Stromal cell of bone marrow (primary cell): ENCODE results near the gene MEOX2.
A peak's percentile ranks its signal among the peaks of the same experiment; 100 is the strongest.

ENCODE experiments used
- DNase-seq: peaks from one replicate; pipeline ENCODE4 v3.0.0-alpha.2; 2012; ENCODE audit warnings: low read depth

Gene MEOX2

DNA sequence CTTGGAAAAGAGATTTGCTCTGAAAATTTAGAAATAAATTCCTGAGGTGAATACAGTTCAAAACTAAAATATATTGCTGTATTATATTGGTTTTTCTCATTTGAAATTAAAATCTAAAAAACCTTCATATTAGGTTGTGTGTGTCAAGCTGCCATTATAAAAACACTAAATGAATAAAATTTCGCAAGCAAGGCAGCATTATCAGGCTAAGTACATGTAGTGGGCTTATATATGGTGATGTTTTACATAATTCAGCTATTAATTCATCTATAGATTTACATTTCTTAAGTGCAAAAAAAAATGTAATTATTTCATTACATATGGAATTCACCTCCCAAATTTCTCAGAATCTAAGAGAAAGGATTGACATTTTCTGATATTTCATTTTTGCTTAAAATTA is 5.3 kb downstream of the MEOX2 start:
- no peak for DNase-seq

DNA sequence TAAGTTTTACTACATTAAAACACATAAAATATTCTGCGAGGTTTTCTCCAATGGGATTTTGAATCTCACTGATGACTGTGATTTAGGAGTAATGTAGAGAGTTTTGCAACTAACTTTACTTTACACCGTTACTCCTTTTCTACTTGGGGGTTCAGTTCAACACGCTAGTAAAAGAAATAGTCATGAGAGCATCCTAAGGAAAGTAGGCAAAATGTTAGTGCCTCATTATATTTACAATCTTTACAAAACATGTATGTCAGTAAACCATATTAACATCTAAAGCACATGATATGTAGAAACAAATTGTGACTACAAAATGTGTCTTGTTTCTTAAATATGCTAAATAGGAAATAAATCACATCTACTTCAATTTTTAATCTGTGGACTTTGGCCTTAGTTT is 6.0 kb downstream of the MEOX2 start:
- no peak for DNase-seq

DNA sequence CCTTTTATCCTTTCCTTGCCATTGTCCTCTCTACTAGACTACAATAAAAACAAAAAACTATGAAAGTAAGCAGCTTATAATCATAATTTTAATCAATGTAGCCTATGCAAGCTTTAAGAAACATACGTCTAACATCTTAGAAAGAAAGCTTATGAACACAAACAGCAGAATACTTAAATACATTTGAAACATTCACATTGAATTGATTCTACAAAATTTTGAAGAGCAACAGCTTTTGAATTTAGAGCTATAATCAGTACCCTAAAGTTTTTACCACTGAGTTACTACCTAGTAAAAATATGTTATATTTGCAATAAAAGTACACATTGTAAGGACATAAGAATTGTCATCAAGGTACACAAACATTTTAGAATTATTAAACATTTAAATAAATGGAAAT is 7.2 kb downstream of the MEOX2 start:
- DNase-seq: no peak

GRCh38 chr7:15678653-15679052 is 7.8 kb downstream of the MEOX2 start:
- DNase-seq: no peak

GRCh38 chr7:15675379-15675778 is 11.1 kb downstream of the MEOX2 start:
- no peak for DNase-seq

DNA sequence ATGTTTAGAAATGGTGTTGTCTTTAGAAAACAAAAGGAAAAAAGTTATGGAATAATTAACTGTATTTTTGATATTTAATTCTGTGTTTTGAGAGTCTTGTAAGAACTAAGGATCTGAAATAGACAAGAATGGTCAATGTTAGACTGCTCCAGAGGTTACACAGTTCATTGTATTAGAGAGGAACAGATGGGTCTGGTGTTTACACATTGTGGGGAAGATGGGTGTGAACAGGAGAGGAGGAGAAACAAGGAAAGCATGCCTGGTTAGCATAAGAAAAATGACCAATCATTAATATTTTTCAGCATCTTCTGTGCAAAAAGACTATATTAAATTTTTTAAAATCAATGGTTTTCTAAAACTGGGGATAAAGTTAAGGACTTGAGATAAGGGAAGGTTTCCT is 11.9 kb downstream of the MEOX2 start:
- no peak for DNase-seq

DNA sequence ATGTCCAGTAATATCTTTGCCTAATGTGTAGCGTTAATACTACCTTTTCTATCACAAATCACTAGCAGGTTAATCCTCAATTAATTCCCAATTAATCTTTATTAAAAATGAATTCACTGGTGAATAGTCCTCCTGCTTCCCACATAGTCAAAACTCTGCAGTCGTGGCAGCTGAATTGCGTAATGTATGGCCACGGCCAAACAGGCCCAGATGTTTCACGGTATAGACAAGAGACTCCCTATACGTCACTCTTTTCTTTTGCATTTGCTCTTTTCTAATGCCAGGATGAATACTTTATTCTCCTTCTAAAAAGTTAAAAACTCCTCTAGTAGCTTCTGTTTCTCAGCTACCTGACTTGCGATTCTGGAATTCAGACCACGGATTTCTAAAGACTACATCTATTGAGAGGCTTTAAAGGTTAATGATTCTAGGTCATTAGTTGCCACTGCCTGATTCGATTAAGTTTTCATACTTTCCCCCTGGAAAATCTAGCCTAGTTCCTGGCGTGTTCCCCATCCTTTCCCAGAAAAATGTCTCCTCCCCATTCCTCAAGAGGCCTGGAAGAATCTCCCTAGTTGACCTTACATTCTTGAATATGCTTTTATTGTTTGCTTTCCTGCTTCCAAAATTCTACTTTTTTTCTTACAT is 16.9 kb downstream of the MEOX2 start:
- no peak for DNase-seq

DNA sequence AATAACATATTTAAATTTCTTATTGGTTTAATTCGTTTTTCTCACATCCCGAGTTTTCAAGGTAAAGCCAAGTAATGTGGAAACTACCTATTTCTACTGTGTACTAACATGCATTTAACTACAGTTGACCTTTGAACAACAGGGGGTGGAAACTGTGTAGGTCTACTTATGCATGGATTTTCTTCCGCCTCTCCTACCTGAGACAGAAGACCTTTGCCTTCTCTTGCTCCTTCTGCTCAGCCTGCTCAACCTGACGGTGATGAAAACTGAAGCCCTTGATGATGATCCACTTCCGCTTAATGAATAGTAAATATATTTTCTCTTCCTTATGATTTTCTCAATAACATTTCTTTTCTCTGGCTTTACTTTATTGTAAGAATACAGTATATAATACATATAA is 18.5 kb downstream of the MEOX2 start:
- DNase-seq: no peak

GRCh38 chr7:15662451-15662850 is 24.0 kb downstream of the MEOX2 start:
- no peak for DNase-seq

- DNase-seq: no peak
Observed at GRCh38 chr7:15658247-15658646, 28.2 kb downstream of the MEOX2 start.

DNA sequence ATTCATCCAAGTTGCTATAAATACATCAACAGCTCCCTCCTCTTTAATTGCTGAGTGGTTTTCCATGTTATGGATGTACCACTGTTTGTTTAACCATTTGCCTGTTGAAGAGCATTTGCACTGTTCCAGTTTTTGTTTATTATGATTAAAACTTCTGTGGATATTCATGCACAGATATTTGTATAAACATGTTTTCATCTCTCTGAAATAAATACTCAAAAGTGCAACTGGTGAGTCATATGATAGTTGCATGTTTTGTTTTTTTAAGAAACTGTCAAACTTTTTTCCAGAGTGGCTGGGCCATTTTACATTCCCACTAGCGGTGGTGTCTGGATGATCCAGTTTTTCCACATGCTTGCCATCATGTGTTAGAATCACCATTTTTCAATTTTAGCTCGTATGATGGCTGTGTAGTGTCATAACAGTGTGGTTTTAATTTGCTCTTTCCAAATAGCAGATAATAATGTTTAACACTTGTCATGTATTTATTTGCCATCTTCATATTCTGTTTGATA is 33.6 kb downstream of the MEOX2 start:
- DNase-seq: peak; percentile 48

DNA sequence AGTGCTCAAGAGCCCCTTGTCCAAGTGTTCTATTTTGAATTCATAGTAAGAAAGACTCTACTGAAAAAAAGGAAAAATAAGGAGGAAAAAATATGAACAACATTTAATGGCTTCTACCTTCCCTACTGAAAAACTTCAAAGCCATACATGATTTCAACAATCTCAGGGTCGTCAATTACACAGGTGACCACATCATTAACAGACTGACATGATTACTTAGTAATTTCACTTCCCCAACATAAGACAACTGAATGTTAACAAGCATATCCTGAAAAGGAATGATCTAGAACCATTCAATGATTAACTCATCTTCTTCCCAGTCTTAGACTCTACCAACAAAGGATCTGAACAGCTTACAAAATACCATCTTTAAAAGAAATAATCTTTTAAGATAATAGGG is 34.8 kb downstream of the MEOX2 start:
- DNase-seq: no peak

DNA sequence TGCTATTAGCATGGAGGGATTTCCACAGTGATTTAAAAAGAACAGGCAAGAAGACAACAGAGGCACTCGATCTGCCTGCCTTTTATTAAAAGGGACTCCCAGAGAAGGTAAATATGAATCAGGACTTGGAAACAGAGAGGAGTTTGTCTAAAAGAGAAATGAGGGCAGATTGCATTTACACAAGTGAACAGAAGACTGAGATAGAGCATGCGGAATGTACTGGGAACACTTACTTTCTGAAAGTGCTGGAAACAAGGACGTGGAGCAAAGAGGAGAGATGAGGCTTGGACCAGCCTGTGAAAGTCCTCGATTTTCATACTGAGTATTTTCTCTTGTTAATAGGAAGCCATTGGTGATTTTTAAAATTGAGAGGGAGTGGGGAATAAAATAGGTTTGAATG is 35.7 kb downstream of the MEOX2 start:
- DNase-seq: no peak

GRCh38 chr7:15648461-15648961 is 38.0 kb downstream of the MEOX2 start:
- DNase-seq: no peak

DNA sequence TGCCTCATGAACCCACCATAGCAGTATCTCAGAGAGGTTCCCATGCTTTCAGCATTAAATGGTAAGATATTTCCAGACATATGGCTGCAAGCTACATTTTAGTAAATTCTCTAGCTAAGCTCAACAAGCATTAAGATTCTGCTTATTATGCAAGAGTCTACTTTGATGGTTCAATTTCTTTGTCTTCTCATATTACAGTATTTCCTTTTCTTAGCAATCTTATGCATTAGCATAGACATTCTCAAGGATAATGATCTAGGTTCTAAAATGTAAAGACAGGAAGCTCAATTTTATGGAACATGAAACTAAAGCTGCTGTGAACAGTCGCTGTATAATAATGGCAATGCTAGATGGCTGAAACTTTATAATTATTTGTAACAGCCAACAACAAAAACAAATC is 39.2 kb downstream of the MEOX2 start:
- no peak for DNase-seq

DNA sequence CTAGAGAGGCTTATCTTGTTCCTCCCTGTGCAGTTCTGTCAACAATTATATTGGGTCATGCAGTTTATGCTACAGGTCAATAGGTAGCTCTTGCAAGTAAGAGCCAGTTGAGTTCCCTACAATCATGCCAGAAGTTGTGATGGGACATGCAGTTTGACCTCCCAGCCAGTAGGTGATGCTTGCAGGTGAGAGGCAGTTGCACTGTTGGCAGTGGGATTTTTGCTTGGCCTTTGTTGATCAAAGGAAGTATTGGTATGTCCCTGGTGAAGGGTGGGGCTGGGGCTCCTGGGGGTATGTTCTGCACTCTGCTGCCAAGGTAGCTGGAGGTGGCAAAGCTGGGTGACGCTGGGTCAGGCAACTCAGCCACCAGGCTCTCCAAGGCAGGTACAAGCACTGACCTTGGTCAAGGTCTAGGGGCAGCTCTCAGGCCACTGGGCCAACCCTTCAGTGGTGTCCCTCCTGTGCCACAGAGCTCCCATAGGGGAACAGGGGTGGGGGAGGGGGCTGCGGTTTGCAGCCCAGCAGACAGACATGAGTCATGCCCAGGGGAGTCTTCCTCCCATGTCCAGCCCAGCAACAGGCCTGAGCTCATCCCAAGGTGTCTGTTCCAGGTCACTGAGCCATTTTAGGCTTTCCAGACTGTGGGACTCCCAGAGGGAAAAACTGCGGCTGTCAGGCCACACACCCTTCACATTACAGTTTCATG is 43.3 kb downstream of the MEOX2 start:
- no peak for DNase-seq

DNA sequence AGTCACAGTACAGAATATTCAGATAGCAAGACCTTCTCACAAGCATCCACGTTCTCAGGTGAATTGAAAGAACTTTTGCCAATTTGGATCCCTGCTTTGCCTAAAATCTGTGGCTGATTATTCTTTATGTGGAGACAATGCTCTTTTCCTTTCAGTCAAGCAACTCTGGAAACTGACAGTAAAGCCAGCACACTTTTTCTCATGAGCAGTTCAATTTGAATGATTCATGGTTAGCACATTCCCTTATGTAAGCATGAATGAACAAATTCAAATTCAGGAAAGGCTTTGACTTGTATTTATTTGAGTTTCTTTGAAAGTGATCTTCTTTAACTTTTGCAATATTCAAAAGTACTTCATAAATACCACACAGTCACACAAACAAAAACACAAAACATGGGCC is 57.6 kb downstream of the MEOX2 start:
- peak; percentile 67 for DNase-seq

DNA sequence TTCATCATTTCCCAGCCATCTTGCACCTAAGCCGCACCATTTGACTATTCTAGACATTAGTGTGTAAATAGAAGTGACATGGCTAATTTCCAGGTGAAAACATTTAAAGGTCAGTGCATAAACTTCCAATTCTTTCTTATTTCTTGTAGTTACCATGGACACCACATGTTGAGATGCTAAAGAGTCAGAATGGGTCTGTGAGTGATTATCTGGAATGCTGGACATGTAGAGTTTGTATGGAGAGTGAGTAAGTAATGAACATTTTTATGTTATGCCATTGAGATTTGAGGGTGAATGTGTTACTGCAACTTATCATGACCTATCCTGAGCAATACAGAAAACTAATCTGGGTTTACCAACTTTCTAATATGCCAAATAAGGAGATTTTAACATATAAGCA is 60.4 kb downstream of the MEOX2 start:
- peak; percentile 71 for DNase-seq

- DNase-seq: peak; percentile 65
Observed at GRCh38 chr7:15625466-15625865, 61.0 kb downstream of the MEOX2 start.

DNA sequence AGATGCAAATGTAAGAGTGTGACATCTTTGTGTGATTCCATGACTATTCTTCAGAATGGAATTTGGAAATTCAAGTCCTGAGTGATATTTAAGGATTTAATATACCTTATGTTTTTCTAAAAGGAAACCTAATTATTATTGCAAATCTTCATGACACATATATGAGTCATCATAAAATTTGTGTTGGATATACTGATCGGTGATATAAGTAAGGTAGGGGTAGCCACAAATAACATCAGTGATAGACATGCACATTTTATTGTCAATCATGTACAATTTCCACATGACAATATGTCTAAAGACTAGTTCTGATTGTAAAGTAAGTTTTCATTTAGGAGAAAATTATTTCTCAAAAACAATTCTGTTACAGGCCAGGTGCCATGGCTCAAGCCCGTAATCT is 65.0 kb downstream of the MEOX2 start:
- DNase-seq: no peak

GRCh38 chr7:15620491-15621185 is 65.8 kb downstream of the MEOX2 start:
- no peak for DNase-seq

- no peak for DNase-seq
Observed at GRCh38 chr7:15618275-15618674, 68.2 kb downstream of the MEOX2 start.

GRCh38 chr7:15612205-15612604 is 74.3 kb downstream of the MEOX2 start:
- no peak for DNase-seq
